Calu3 (cell line): ENCODE results near the gene HDHD3. TPM values are rescaled to one million over a fixed set of nuclear protein-coding genes. Genes with fewer than 3 reads are reported as not detected.
"Not testable (repeated sequence)": the region's sequence is repeated elsewhere in the genome, so short reads cannot be mapped to it uniquely, and the experiment has no call there.

Source experiments
- BruUV-seq: library from RNA; stranded (reverse); fragments of 400-500 nt; replicated peaks from 2 replicates; lab custom pipeline; 2021; lab: Mats Ljungman, UMichigan
- CTCF ChIA-PET: fragments of 300-600 bp; sonication (Branson Sonifier 250); formaldehyde crosslinking; loops from one replicate; lab custom pipeline; 2022; ENCODE audit warnings: antibody characterized with exemption; lab: Charles Lee
- DNase-seq: peaks from one replicate; pipeline ENCODE4 v3.0.0; 2022
- H3K27ac Mint-ChIP-seq: one replicate; pipeline ENCODE4 v1.8.0; 2022; ENCODE audit warnings: mixed read lengths; ENCODE audit not compliant: unreplicated experiment
- H3K27me3 Mint-ChIP-seq: one replicate; pipeline ENCODE4 v1.8.0; 2022; ENCODE audit warnings: mixed read lengths; ENCODE audit not compliant: unreplicated experiment
- H3K36me3 Mint-ChIP-seq: one replicate; pipeline ENCODE4 v1.8.0; 2022; ENCODE audit warnings: mild to moderate bottlenecking, moderate library complexity, mixed read lengths; ENCODE audit not compliant: insufficient read depth, unreplicated experiment
- H3K4me1 Mint-ChIP-seq: one replicate; pipeline ENCODE4 v1.8.0; 2022; ENCODE audit warnings: mild to moderate bottlenecking, low read depth, mixed read lengths; ENCODE audit not compliant: unreplicated experiment
- H3K4me3 Mint-ChIP-seq: one replicate; pipeline ENCODE4 v1.8.0; 2022; ENCODE audit warnings: mild to moderate bottlenecking, low read depth, moderate library complexity, mixed read lengths; ENCODE audit not compliant: unreplicated experiment
- H3K9me3 Mint-ChIP-seq: one replicate; pipeline ENCODE4 v1.8.0; 2022; ENCODE audit warnings: low read depth, mixed read lengths; ENCODE audit not compliant: unreplicated experiment
- intact Hi-C: fragments of 100-400 bp; cut with micrococcal nuclease; formaldehyde crosslinking; loops from one replicate; pipeline ENCODE4 v1.10.0; 2022; ENCODE audit not compliant: unreplicated experiment
- total RNA-seq: library from RNA; stranded (reverse); gene quantifications from 2 replicates; pipeline ENCODE4 v1.2.3, GENCODE V29; 2022
- TF ChIP-seq, protein P1 (sequence below): fragments of 200-600 bp; IDR thresholded peaks from one replicate; pipeline ENCODE4 v1.8.0; 2022; ENCODE audit warnings: antibody characterized with exemption; ENCODE audit not compliant: unreplicated experiment

Gene HDHD3
- total RNA-seq, 1 experiment from 2014 or later, result 30.8 TPM

- H3K4me1 Mint-ChIP-seq, result peaks cover 21% of the 10 kb centered on the region
Observed at GRCh38 chr9:113388833-113389232, 12.0 kb upstream of the HDHD3 start.

GRCh38 chr9:113387560-113388230 lies 10.9 kb upstream of the HDHD3 start:
- Mint-ChIP-seq H3K9me3 (no peaks in the 10 kb centered on the region), H3K36me3 (peaks cover 13% of the 10 kb centered on the region), H3K27me3 (no peaks in the 10 kb centered on the region), H3K27ac (peak overlapping the region; percentile 66), H3K4me1 (peaks cover 30% of the 10 kb centered on the region), H3K4me3 (peak overlapping the region; percentile 24)
- TF ChIP-seq, protein P1, sequence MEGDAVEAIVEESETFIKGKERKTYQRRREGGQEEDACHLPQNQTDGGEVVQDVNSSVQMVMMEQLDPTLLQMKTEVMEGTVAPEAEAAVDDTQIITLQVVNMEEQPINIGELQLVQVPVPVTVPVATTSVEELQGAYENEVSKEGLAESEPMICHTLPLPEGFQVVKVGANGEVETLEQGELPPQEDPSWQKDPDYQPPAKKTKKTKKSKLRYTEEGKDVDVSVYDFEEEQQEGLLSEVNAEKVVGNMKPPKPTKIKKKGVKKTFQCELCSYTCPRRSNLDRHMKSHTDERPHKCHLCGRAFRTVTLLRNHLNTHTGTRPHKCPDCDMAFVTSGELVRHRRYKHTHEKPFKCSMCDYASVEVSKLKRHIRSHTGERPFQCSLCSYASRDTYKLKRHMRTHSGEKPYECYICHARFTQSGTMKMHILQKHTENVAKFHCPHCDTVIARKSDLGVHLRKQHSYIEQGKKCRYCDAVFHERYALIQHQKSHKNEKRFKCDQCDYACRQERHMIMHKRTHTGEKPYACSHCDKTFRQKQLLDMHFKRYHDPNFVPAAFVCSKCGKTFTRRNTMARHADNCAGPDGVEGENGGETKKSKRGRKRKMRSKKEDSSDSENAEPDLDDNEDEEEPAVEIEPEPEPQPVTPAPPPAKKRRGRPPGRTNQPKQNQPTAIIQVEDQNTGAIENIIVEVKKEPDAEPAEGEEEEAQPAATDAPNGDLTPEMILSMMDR, result no peak
- intact Hi-C loops, result loop anchor here (5.0 kb wide), 1 partner anchor 45 kb away; the partner anchor contains the start of gene WDR31
- CTCF ChIA-PET, result interaction anchor here (0.6 kb wide), 1 partner anchor 22 kb away, joined by 3 read pairs; the partner anchor contains the start of gene POLE3
- DNase-seq, result no peak
- BruUV-seq, result no TSS peak

More at GRCh38 chr9:113388833-113389232, 12.0 kb upstream of the HDHD3 start:
- Mint-ChIP-seq H3K27me3 (no peaks in the 10 kb centered on the region), H3K9me3 (no peaks in the 10 kb centered on the region), H3K4me3 (no peak overlapping the region), H3K36me3 (peaks cover 13% of the 10 kb centered on the region), H3K27ac (no peak overlapping the region)
- no TSS peak for BruUV-seq
- TF ChIP-seq, protein P1, result no peak
- CTCF ChIA-PET, result no interaction called here
- no peak for DNase-seq
- intact Hi-C loops, result loop anchor here (5.0 kb wide), 1 partner anchor 47 kb away; the partner anchor contains the start of gene WDR31

DNA sequence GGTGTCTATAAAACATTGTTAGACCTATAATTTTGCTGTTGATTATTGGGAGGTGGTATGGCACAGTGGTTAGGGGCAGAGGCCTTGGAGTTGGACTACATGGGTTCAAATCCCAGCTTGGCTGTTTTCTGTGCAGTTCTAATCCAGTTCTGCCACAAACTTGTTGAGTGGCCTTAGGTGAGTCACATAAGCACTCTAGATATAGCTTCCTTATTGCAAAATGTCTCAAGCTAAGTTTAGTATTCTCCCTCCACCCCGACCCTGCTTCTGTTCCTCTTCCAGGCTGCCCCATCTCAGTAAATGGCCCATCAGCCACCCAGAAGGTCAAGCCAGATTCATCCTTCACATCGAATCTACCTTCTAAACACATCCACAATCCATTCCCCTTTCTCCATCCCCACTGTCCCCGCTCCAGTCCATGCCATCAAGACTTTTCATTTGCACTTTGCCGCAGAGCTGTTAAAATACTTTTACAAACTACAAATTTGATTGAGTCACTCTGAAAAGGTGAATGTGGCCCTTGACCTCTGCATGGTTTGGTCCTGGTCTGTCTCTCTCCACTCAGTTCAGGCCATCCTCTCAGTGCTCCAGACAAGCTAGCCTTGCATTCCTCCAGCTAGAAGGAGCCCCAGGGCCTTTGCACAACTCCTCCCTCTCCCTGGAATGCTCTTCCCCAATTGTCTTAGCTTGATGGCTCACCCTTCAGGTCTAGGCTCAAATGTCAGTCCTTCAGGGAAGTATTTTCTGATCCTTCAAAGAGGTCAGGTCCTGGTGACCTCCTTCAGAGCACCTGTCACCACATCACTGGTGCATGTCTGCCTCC lies 10.0 kb upstream of the HDHD3 start:
- TF ChIP-seq, protein P1, result no peak
- Mint-ChIP-seq H3K27me3 (no peaks in the 10 kb centered on the region), H3K9me3 (no peaks in the 10 kb centered on the region), H3K4me3 (peak overlapping the region; percentile 24), H3K27ac (peak overlapping the region; percentile 66), H3K36me3 (peaks cover 19% of the 10 kb centered on the region), H3K4me1 (peaks cover 38% of the 10 kb centered on the region)
- intact Hi-C loops, result loop anchor here (5.0 kb wide), 1 partner anchor 44 kb away; the partner anchor contains the start of gene WDR31
- BruUV-seq, result TSS peak; percentile 77
- CTCF ChIA-PET, result no interaction called here
- no peak for DNase-seq

DNA sequence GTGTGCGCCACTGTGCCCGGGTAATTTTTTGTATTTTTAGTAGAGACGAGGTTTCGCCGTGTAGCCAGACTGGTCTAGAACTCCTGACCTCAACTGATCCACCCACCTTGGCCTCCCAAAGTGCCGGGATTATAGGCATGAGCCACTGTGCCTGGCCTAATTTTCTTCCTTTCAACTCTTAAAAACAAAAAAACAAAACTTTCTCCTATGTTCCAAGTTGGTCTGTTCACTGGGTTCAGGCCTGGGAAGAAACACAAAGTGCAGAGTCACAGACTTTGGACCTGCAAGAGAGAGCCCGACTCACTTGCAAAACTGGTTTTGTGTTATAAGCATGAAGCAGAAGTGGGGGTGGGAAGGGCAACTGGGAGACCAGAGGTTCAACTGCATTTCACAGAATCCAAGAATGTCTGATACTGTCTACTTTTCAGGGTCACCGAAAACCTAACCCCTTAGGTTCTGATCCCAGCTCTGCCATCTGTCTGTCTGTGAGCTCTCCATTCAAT lies 5.2 kb upstream of the HDHD3 start:
- CTCF ChIA-PET, result interaction anchor here (0.6 kb wide), 1 partner anchor 12 kb away, joined by 3 read pairs; no protein-coding TSS in a partner anchor
- H3K4me3 Mint-ChIP-seq, result peak overlapping the region; percentile 10
- TF ChIP-seq, protein P1, result no peak

DNA sequence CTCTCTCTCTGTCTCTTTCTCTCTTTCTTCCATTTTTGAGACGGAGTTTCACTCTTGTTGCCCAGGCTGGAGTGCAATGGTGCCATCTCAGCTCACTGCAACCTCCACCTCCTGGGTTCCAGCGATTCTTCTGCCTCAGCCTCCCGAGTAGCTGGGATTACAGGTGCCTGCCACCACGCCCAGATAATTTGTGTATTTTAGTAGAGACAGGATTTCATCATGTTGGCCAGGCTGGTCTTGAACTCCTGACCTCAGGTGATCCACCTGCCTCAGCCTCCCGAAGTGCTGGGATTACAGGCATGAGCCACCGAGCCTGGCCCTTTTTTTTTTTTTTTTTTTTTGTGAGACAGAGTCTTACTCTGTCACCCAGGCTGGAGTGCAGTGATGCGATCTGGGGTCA lies 4.7 kb upstream of the HDHD3 start:
- BruUV-seq, DNase-seq, H3K27me3 Mint-ChIP-seq, intact Hi-C loops, H3K9me3 Mint-ChIP-seq: not testable (repeated sequence)
- peak overlapping the region; percentile 10 for H3K4me3 Mint-ChIP-seq
- peaks cover 18% of the 10 kb centered on the region for H3K36me3 Mint-ChIP-seq
- peaks cover 41% of the 10 kb centered on the region for H3K4me1 Mint-ChIP-seq
- CTCF ChIA-PET, result interaction anchor here (0.6 kb wide), 1 partner anchor 13 kb away, joined by 3 read pairs; no protein-coding TSS in a partner anchor
- peak overlapping the region; percentile 82 for H3K27ac Mint-ChIP-seq

More for the DNA sequence above, 5.2 kb upstream of the HDHD3 start:
- no peaks in the 10 kb centered on the region for H3K9me3 Mint-ChIP-seq
- H3K36me3 Mint-ChIP-seq, result peaks cover 13% of the 10 kb centered on the region
- H3K4me1 Mint-ChIP-seq, result peaks cover 46% of the 10 kb centered on the region
- peak overlapping the region; percentile 82 for H3K27ac Mint-ChIP-seq
- no TSS peak for BruUV-seq
- intact Hi-C loops, result loop anchor here (2.0 kb wide), 1 partner anchor 19 kb away; the partner anchor contains the start of gene ALAD
- no peaks in the 10 kb centered on the region for H3K27me3 Mint-ChIP-seq
- DNase-seq, result peak; percentile 72
